Measurements from ENCODE around the gene WASF3. TPM values are rescaled to one million over a fixed set of nuclear protein-coding genes. Genes with fewer than 3 reads are reported as not detected.

Gene WASF3
- total and polyA plus RNA-seq, 10 donors = 1.7 to 16.4 (median 8.4) TPM

DNA sequence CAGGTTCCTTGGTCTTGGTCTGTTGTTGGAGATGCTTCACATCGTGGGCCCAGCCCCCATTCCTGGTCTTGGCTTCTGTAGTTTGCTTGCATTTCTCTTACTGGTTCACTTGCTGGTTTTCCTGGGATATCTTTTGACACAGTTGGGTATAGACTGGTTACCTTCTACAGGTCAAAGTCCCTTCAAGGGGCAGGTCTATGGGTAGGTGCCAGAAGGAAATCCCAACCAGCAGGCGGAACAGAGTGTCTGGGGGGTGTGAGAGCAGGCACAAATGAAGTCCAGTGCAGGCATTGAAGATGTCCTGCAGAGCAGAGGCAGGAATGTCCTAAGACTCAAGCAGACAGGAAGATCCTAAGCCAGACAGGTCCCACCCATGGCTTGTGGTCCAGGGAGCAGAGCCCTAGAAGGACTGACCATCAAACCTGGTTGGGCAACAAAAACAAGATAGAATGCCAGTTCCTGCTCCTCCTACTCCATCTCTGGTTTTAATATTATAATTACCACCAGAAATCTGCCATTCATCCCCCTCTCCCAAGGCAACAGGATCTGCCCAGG is 17.7 kb upstream of the WASF3 start:
- intact Hi-C loops (cut with DNase I; ENCODE audit: low total_unique reads) = no loop called here
- peaks cover 0 to 19% (median 0%) of the 10 kb centered on the region in 7 donors for H3K27me3 ChIP-seq (replicated peaks in 1 of 7)
- H3K27ac ChIP-seq = no peak overlapping the region
- no peaks in the 10 kb centered on the region for H3K9me3 ChIP-seq
- DNase-seq = no peak
- no peaks in the 10 kb centered on the region for H3K36me3 ChIP-seq
- no peak overlapping the region for H3K4me3 ChIP-seq
- no peaks in the 10 kb centered on the region for H3K4me1 ChIP-seq
- TF ChIP-seq POLR2AphosphoS5 (IDR thresholded peaks at IDR 0.05) (no peak), CTCF (IDR thresholded peaks at IDR 0.05 in 8 of 11, conservative IDR thresholded peaks at IDR 0.05 in 3 of 11) (no peak), POLR2A (IDR thresholded peaks at IDR 0.05) (no peak)
- 77 to 84% (median 82%) methylated on average over 2 of the region's 2 CpGs for WGBS, 5 donors

- Histone ChIP-seq H3K4me3 (no peak overlapping the region), H3K9me3 (no peaks in the 10 kb centered on the region), H3K36me3 (no peaks in the 10 kb centered on the region), H3K27me3 (replicated peaks in 1 of 7) (peaks cover 0 to 19% (median 0%) of the 10 kb centered on the region in 7 donors), H3K27ac (no peak overlapping the region), H3K4me1 (no peaks in the 10 kb centered on the region)
- no peak for TF ChIP-seq CTCF (IDR thresholded peaks at IDR 0.05 in 8 of 11, conservative IDR thresholded peaks at IDR 0.05 in 3 of 11)
- TF ChIP-seq POLR2AphosphoS5 (IDR thresholded peaks at IDR 0.05) = no peak
- no peak for TF ChIP-seq POLR2A (IDR thresholded peaks at IDR 0.05)
- 40 to 67% (median 64%) methylated on average over 3 of the region's 3 CpGs for WGBS, 5 donors
- no peak for DNase-seq
- intact Hi-C loops (cut with DNase I; ENCODE audit: low total_unique reads) = no loop called here
These were observed 17.1 kb upstream of the WASF3 start for GRCh38 chr13:26540334-26540733.

DNA sequence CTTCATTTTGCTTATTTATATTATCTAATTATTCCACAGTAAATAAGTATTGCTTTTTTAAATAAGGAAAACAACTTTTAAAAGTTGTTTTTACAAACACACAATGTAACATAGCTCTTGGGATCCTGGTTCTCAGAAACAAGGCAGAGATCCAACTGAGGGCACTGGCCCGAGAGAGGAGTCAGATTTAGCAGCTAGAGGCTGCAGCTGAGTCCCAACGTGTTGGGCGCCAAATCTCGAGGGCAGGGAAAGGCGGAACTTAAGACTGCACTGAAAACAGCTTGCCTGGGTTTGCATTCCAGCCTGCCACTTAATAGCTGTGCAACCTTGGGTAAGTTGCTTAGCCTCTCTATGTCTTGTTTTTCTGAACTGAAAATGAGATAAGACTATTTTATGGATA is 16.4 kb upstream of the WASF3 start:
- H3K27me3 ChIP-seq (replicated peaks in 1 of 7) = peaks cover 0 to 19% (median 0%) of the 10 kb centered on the region in 7 donors
- no peak for TF ChIP-seq POLR2AphosphoS5 (IDR thresholded peaks at IDR 0.05)
- H3K4me1 ChIP-seq = no peaks in the 10 kb centered on the region
- no peak overlapping the region for H3K27ac ChIP-seq
- 62 to 75% (median 71%) methylated on average over 5 of the region's 5 CpGs for WGBS, 5 donors
- no peak overlapping the region for H3K4me3 ChIP-seq
- intact Hi-C loops (cut with DNase I; ENCODE audit: low total_unique reads) = no loop called here
- H3K36me3 ChIP-seq = no peaks in the 10 kb centered on the region
- no peak for DNase-seq
- H3K9me3 ChIP-seq = no peaks in the 10 kb centered on the region

GRCh38 chr13:26541678-26542568 is 15.6 kb upstream of the WASF3 start:
- 73 to 86% (median 78%) methylated on average over 6 of the region's 6 CpGs for WGBS, 5 donors
- Histone ChIP-seq H3K9me3 (no peaks in the 10 kb centered on the region), H3K4me3 (no peak overlapping the region), H3K4me1 (no peaks in the 10 kb centered on the region), H3K27me3 (replicated peaks in 1 of 7) (peaks cover 0 to 24% (median 0%) of the 10 kb centered on the region in 7 donors), H3K27ac (no peak overlapping the region), H3K36me3 (no peaks in the 10 kb centered on the region)
- intact Hi-C loops (cut with DNase I; ENCODE audit: low total_unique reads) = no loop called here
- TF ChIP-seq POLR2AphosphoS5 (IDR thresholded peaks at IDR 0.05) (no peak), CTCF (IDR thresholded peaks at IDR 0.05 in 8 of 11, conservative IDR thresholded peaks at IDR 0.05 in 3 of 11) (no peak), POLR2A (IDR thresholded peaks at IDR 0.05) (no peak)
- no peak for DNase-seq

Data from spleen (tissue), 11 donors.